GM21786 (cell line): ENCODE measurements around the gene FERMT2.
"Not testable (repeated sequence)": the region's sequence is repeated elsewhere in the genome, so short reads cannot be mapped to it uniquely, and the experiment has no call there.

ENCODE experiments used
- ATAC-seq: cut with Tn5 transposase; IDR thresholded peaks from one replicate; pipeline ENCODE4 v1.9.1; 2021; ENCODE audit not compliant: unreplicated experiment

Gene FERMT2

GRCh38 chr14:52948039-52948438 is 2.8 kb downstream of the FERMT2 start:
- no peak for ATAC-seq

DNA sequence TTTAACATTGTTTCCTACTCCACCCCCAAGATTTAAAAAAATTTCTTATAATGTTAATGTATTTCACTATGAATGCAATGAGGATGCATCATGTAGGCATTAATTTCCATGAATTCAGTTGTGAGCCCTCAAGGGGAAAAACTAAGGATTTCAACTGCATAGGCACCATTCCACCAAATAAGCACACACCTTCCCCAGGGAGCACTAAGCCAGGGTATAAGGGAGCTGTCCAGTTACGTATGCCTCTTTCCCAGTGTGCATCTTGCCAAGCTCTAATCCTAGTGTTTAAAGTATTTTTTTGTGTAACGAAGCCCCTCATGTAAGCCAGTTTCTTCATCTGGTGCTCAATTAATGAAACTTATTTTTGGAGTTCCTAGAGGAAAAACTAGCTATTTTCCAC is 6.6 kb downstream of the FERMT2 start:
- ATAC-seq, result no peak

DNA sequence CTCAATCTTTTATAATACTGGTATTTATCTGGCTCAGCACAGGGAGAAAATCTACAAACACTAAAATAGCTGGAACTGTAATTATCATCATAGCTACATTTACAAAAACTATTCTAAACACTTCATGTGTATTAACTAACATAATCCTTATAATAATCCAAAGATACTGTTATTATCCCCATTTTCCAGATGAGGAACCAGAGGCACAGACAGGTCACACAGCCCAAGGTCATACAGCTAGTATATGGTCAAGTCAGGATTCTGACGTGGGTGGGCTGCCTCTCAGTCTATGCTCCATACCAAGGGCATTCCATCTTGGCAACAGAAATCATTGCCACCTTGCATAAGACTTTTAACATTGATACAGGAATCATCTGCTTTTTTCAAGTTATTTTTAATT is 11.4 kb downstream of the FERMT2 start:
- no peak for ATAC-seq

GRCh38 chr14:52937869-52938268 is 13.0 kb downstream of the FERMT2 start:
- ATAC-seq, result no peak

DNA sequence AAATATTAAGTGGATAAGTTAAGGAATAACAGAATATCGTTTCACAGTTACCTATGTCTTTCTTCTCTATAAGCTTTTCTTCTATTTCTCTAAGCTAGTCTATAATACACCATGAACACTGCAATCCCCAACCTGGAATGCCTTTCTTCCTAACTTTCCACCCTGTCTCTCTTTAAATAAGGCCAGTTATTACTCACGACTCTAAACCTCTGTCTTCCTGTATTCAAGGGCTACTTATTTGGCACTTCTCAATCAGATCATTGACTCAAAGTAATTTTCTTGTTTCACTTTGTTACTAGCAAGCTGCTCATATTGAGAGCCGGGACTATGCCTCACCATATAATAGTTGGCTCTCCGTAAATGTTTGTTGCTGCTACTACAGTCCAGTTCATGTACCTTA is 13.5 kb downstream of the FERMT2 start:
- ATAC-seq, result no peak

DNA sequence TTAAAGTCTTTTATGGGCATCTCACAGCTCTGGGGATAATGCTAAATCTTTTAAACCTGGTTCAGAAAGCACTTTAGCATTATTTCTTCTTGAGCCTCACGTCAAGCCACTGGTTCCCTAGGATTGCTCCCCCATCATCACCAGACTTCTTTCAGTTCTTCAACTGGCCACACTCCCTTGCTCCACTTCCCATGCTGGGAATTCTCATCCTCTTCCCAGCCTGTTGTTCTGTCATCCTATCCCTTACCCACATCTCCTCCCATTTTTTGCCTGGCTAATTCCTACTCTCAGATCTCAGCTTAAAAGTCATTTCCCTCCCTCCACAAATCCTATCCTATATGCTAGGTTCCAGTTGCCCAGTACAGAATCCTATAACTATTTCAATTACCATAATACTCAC is 14.4 kb downstream of the FERMT2 start:
- ATAC-seq, result no peak

- no peak for ATAC-seq
Observed at GRCh38 chr14:52935833-52936232, 15.0 kb downstream of the FERMT2 start.

GRCh38 chr14:52934762-52935161 is 16.1 kb downstream of the FERMT2 start:
- ATAC-seq, result no peak

DNA sequence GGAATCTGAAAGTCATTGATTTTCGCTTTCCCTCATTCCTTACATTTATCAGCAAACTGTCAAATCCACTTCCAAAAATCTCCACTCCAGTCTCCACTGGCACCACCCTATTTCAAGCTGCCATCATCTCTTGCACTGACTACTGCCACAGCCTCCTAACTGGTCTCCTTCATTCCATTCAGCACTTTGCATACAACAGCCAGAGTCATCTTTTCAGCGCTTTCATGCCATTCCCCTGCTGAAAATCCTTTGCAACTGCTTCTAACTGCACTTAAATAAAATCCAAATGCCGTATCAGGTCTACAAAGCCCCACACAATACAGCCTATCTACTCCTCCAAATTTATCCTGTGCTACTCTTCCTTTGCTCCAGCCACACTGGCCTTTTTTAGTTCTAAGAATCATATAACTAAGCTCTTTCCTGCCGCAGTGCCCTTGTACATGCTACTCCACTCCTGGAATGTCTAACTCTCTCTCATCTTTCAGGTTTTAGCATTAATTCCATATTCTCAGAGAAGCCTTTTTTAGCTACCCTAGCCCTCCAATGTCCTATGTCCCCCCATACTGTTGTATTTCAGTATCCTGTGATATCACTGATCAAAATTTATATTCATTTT is 21.6 kb downstream of the FERMT2 start:
- no peak for ATAC-seq

DNA sequence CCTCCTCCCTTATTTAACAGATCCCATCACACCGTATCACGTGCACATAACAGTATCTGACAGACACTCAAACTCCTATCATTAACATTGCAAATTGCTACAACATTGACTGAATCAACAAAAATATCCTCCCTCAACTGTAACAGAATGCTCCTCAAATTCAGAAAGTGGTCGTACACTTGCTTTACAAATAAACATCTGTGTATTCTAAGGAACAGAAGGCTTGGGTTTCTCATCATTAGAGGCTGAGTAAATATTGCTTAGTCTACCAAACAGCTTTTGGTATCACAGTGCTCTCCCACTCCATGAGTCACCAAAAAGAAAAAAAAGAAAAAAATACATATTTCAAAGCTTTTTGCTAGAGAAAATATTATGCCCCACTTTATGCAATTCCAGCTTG is 23.9 kb downstream of the FERMT2 start:
- ATAC-seq, result no peak

DNA sequence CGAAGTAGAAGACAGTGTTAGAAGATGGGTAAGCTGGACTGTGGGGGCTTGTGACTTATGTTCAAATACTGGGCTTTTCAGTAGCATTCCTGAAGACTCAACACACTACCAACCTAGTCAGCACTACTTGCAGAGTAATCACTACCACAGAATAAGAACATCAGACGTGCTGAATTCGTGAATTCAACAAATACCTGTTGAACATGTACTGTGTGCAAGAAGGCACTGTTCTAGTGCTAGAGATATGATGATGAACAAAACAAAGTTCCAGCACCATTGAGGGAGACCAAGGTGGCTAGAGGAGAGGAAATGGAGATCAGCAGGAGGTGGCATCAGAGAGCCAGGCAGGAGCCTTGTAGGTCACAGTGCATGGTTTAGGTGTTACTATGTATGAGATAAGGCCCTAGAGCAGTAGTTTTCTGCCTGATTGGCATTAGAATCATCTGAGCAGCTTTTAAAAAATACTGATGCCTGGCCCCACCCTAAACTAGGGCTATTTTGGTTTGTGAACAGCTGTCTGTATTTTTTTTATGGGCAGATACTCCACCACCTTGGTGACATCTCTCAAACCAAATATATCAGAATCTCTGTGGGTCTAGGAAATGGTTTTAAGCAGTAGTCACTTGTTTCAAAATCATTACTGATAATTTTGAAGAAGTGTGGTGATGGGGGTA is 26.8 kb downstream of the FERMT2 start:
- no peak for ATAC-seq

DNA sequence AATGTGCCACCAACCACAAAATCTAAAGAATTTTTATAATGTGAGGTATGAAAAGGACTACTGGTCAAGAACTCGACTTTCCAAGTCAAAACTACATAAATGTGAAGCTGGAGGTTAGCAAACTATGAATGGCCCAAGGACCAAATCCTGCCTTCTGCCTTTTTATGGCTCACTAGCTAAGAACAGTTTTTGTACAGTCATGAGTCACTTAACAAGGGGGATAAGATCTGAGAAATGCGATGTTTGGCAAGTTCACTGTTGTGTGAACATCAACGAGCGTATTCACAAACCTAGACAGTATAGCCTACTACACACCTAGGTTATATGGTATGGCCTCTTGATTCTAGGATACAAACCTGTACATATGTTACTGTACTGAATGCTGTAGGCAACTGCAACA is 28.2 kb downstream of the FERMT2 start:
- no peak for ATAC-seq

GRCh38 chr14:52922059-52922458 is 28.8 kb downstream of the FERMT2 start:
- no peak for ATAC-seq

- not testable (repeated sequence) for ATAC-seq
Observed at GRCh38 chr14:52920411-52920810, 30.4 kb downstream of the FERMT2 start.

DNA sequence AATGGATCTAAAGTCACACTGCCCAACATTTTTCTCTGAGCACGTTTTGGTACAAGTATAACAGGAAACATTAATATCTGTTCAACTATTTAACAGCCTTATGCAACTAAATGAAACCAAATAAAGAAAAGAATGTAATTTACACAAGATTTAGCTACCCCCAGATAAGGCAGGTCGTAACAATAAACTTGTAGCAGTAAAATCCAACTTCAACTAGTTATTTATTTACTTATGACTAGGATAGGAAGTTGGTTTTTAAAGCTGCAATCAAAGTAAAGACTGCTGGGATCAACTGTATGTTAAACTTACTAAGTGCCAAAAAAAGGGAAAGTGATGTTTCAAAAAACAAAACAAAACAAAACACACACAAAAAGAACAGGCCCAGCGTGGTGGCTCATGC is 30.9 kb downstream of the FERMT2 start:
- ATAC-seq, result no peak

- peak; percentile 95 for ATAC-seq
Observed at GRCh38 chr14:52918486-52918885, 32.4 kb downstream of the FERMT2 start.

DNA sequence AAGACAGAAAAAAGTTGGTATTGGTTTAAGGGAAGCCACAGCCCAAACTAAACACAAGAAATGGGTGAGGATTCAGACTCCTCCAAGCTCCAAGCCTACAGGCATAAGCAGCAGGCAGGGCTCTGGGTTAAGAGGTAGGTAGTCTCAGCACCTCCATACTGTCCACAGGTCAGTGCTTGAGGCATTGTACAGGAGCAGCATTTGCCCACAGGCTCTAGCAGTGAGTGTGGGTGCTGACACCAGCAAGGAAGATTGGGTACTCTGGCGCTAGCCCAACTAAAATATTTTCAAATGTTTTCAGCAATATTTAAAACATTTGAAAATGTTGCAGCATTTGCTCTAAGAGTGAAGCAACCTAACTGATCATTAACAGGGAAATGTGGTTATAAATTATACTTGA is 33.1 kb downstream of the FERMT2 start:
- no peak for ATAC-seq

DNA sequence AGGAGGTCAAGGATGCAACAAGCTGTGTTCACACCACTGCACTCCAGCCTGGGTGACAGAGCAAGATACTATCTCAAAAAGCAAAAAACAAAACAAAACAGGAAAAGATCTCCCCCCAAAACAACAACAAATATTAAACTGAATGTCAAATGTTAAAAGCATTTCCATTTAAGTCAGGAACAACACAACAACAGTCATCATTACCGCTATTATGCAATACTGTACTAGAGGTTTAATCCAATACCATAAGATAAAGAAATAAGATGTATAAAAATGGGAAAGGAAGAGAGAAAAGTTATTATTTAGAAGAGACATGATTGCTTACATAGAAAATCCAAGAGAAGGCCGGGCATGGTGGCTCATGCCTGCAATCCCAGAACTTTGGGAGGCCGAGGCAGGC is 36.6 kb downstream of the FERMT2 start:
- no peak for ATAC-seq

- no peak for ATAC-seq
Observed at GRCh38 chr14:52913271-52913670, 37.6 kb downstream of the FERMT2 start.

DNA sequence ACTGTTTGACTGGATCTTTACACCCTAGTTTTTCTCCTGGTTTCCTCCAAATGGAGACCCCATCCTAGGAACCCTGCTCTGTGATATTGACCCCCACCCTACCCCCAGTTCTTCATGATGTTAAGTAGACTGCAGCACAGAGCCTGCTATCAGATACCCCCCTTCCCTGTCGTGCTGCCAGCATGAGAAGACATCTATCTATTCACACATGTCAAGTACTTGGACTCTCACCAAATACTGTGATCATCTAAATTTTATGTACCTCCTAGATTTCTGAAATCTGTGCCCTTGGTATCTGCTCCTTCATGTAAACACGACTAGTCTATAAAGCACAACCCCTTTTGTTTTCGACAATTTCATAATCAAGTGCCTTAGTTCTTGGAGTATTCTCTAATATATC is 38.9 kb downstream of the FERMT2 start:
- no peak for ATAC-seq

GRCh38 chr14:52910572-52910971 is 40.3 kb downstream of the FERMT2 start:
- no peak for ATAC-seq

GRCh38 chr14:52907949-52908348 is 42.9 kb downstream of the FERMT2 start:
- no peak for ATAC-seq

DNA sequence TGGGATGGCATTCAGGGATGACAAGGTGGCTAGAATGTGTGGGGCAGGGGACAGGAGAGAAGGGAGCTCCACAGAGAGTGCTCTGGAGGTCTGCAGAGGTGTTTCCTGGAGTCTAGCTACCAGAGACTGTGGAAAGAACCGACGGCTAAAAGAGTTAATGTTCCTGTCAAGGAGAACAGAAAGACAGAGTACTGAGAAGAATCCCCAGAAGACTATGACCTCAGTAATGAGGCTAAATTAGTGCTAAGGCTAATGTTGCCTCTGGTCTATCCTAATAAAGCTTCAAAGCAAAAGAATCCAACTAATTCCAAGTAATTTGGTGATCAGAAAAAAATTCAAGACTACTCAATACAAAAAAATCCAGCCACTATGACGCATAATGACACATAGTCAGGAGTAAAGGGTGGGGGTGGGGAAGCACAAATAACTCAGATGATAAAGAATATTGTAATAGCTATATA is 44.7 kb downstream of the FERMT2 start:
- no peak for ATAC-seq
